ENCODE data around the gene SOX5.

The SOX5 gene

DNA sequence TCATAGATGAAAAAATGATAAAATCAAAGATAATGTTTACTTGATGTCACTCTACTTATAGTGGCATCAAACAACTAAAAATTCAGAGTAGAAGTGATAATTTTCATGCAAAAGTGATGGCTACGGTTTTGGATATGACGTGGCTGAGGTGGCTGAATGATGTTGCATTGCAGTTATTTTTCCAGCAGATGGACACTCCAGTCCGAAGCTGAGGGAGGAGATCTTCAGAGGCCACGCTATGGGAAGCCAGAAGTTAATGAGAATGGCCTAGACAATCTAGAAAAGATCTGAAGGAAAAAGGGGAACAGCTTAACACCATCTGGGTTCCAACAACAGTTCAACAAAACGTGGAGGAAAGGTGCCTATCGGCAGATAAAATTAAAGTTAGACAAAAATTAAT, 279.8 kb downstream of the SOX5 start:
- Mint-ChIP-seq H3K27me3 (no peaks in the 10 kb centered on the region), H3K27ac (no peak overlapping the region), H3K4me3 (no peak overlapping the region), H3K9me3 (no peaks in the 10 kb centered on the region), H3K4me1 (no peaks in the 10 kb centered on the region)
- DNase-seq: no peak
- no peak for ATAC-seq

DNA sequence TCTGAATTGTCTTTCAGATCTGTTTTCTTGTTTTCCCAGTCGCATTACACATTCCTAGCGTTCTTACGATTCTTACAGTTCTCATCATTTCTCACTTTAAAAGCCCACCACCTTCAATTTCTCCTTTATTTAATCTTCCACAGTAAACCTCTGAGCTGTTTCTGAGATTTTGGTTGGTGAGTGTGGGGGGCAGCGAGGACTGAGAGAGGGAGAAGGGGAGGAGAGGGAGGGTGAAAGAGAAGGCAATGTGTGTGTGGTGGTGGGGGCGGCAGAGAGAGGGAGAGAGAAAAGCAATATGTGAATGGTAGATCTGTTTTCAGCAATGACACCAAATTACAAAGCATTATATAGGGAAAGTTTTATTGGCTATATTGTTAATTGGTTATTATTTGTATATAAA, 282.6 kb downstream of the SOX5 start:
- no peak overlapping the region for H3K27ac Mint-ChIP-seq
- H3K4me3 Mint-ChIP-seq: no peak overlapping the region
- DNase-seq (no peak), ATAC-seq (no peak)
- H3K4me1 Mint-ChIP-seq: no peaks in the 10 kb centered on the region
- H3K9me3 Mint-ChIP-seq: no peaks in the 10 kb centered on the region
- H3K27me3 Mint-ChIP-seq: no peaks in the 10 kb centered on the region

DNA sequence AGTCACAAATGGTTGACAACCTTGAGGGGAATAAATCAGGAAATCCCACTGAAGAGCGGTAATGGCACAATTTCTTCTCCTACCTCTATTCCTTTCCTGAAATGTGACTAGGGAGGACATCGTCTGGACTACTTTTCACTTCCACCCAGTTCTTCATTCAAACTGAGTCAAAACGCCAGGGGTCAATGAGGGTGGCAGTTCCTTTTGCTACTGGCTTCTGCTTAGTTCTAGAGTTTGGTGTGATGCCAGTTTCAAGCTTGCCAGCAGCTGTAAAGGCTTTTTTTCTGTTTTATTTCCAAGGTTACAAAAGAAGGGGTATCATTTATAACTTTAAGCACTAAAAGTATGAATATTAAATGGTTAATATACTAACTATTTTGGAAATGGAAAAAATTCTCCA, 286.5 kb downstream of the SOX5 start:
- Mint-ChIP-seq H3K9me3 (no peaks in the 10 kb centered on the region), H3K4me1 (no peaks in the 10 kb centered on the region)
- no peak for DNase-seq

DNA sequence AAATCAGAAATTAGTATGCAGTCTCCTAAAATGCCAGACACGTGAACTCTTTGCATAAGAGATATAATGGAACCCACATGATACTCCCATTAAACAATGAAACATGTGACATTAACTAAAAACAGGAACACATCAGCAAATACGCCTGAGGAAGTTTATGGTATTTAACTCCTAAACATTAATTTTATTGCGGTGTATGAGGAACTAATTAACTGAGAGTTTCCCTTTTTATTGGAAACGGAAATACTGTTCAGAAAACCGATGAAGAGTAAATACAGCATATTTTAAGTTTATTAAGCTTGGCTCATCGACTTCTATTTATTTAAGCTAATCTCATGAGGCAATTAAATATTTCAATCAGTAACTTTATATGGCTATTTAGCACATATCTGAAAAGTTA, 290.3 kb downstream of the SOX5 start:
- no peaks in the 10 kb centered on the region for H3K9me3 Mint-ChIP-seq
- DNase-seq: no peak
- H3K4me3 Mint-ChIP-seq: no peak overlapping the region
- ATAC-seq: no peak
- no peaks in the 10 kb centered on the region for H3K27me3 Mint-ChIP-seq
- H3K27ac Mint-ChIP-seq: no peak overlapping the region
- H3K4me1 Mint-ChIP-seq: no peaks in the 10 kb centered on the region

More for the DNA sequence above, 286.5 kb downstream of the SOX5 start:
- no peak overlapping the region for H3K4me3 Mint-ChIP-seq
- H3K27me3 Mint-ChIP-seq: no peaks in the 10 kb centered on the region
- no peak for ATAC-seq
- H3K27ac Mint-ChIP-seq: no peak overlapping the region

DNA sequence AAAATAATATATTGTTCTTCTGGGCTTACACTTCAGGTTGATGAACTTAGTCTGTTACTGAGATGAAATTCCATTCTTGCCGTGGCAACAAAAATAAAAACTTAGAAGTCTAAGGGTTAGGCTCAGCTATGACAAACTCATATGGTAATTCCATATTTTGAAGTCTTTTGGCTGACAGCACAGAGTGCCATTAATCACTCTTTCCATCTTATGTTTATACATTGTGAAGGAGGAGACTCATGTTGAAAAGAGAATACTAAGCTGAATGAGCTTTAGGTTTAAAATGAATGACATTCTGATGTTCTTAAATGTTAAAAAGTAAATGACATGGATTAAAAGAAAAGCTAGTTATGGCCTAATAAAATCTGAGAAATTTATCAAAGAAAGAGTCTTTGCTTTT, 291.9 kb downstream of the SOX5 start:
- no peaks in the 10 kb centered on the region for H3K9me3 Mint-ChIP-seq
- DNase-seq (no peak), ATAC-seq (no peak)
- H3K4me3 Mint-ChIP-seq: no peak overlapping the region
- no peaks in the 10 kb centered on the region for H3K27me3 Mint-ChIP-seq
- H3K4me1 Mint-ChIP-seq: no peaks in the 10 kb centered on the region
- no peak overlapping the region for H3K27ac Mint-ChIP-seq

DNA sequence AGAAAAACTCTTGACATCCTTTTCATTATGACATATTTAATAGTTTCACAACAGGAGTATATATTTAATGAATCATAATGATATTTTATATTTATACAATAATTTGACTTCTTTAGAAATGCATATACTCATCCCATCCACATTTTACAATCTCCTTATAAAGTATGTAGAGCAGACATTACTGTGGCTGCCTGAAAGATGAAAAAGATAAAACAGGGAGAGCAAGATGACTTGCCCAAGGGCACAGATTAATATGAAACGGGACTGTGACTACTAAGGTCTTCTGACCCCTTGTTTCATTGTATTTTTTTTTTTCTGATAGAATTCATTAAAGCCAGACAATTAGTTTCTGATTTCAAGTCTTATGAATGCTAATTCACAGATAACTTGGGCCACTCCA, 293.6 kb downstream of the SOX5 start:
- Mint-ChIP-seq H3K4me3 (no peak overlapping the region), H3K9me3 (peaks cover 0 to 6% of the 10 kb centered on the region in 2 donors)

DNA sequence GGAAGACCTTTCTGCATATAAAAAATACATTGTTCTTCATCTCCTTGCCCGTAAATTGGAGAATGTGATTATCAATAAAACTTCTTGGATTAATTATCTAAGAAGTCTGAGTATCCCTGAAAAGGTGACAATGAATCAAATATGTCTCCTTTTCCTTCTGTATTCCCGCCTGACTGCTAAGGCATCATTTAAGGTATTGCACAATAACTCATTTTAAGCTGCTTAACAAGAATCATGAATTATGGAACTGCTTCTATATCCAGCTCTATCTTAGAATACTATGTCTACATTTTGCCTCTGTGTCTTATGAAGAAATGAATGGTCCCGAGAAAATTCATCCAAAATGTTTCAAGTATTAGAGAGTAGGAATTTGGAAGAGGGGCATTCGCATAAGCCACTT, 294.4 kb downstream of the SOX5 start:
- Mint-ChIP-seq H3K27me3 (no peaks in the 10 kb centered on the region), H3K4me1 (no peaks in the 10 kb centered on the region), H3K27ac (no peak overlapping the region), H3K4me3 (no peak overlapping the region), H3K9me3 (peaks cover 6 to 7% of the 10 kb centered on the region in 2 donors)
- ATAC-seq: no peak
- DNase-seq: no peak

More for the DNA sequence above, 293.6 kb downstream of the SOX5 start:
- no peaks in the 10 kb centered on the region for H3K4me1 Mint-ChIP-seq
- H3K27me3 Mint-ChIP-seq: no peaks in the 10 kb centered on the region
- no peak overlapping the region for H3K27ac Mint-ChIP-seq
- DNase-seq (no peak), ATAC-seq (no peak)

DNA sequence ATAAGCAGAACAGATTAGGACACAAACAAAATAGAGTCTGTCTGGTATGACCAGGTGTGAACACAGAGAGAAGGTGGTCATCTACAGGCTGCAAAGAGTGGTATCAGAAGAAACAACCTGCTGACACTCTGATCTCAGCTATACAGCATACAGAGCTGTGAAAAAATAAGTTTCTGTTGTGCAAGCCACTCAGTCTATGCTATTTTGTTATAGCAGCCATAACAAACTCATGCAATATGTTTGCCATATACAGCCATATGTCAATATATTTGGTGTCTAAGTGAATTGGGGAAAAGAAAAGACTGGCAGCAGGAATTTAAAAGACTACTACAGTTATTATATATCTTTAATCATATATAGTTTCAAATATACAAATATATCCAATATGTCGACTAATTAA, 300.9 kb downstream of the SOX5 start:
- Mint-ChIP-seq H3K9me3 (peaks cover 9 to 16% of the 10 kb centered on the region in 2 donors), H3K27ac (no peak overlapping the region), H3K27me3 (no peaks in the 10 kb centered on the region), H3K4me1 (no peaks in the 10 kb centered on the region), H3K4me3 (no peak overlapping the region)
- ATAC-seq (no peak), DNase-seq (no peak)

DNA sequence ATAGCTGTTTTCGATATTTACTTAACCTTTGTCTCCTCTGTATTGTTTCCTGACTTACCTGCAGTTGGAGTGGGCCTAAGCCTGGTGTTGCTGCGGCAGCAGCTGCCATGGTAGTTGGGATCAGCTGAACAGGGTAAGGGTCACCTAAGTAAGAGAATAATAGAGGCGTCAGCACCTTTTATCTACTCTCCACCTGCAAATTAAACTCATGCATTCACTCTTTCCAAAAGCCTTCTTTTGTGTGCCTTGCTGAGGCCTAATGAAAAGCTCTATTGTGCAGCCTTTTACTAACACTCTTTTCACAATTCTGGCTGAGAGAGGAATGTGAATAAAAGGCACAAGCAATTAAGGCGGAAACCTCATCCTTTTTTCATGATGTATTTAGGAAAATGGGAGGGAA, 308.7 kb downstream of the SOX5 start:
- H3K27me3 Mint-ChIP-seq: no peaks in the 10 kb centered on the region

DNA sequence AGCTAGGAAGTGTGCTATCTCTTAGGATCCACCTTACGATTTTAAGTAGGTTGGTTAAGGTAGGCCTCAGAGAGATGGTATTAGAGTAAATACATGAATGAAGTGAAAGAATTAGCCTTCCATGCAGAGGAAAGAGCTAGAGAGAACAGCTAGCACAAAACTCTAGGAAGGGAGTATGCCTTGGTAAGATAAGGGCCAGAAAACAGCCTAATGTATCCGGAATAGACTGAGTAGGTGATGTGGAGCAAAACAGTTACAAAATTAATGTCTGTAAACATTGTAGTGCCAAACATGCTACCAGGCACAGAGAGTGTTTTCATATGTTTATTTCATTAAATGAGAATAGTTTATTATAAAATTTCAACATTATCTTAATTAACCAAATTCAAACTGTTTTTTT, 315.1 kb downstream of the SOX5 start:
- Mint-ChIP-seq H3K27ac (no peak overlapping the region), H3K4me3 (no peak overlapping the region), H3K27me3 (no peaks in the 10 kb centered on the region), H3K4me1 (no peaks in the 10 kb centered on the region), H3K9me3 (peaks cover 0 to 3% of the 10 kb centered on the region in 2 donors)
- ATAC-seq: no peak
- DNase-seq: no peak

More for the DNA sequence above, 308.7 kb downstream of the SOX5 start:
- no peaks in the 10 kb centered on the region for H3K4me1 Mint-ChIP-seq
- DNase-seq (no peak), ATAC-seq (no peak)
- H3K9me3 Mint-ChIP-seq: peaks cover 0 to 22% of the 10 kb centered on the region in 2 donors
- no peak overlapping the region for H3K27ac Mint-ChIP-seq
- H3K4me3 Mint-ChIP-seq: no peak overlapping the region

DNA sequence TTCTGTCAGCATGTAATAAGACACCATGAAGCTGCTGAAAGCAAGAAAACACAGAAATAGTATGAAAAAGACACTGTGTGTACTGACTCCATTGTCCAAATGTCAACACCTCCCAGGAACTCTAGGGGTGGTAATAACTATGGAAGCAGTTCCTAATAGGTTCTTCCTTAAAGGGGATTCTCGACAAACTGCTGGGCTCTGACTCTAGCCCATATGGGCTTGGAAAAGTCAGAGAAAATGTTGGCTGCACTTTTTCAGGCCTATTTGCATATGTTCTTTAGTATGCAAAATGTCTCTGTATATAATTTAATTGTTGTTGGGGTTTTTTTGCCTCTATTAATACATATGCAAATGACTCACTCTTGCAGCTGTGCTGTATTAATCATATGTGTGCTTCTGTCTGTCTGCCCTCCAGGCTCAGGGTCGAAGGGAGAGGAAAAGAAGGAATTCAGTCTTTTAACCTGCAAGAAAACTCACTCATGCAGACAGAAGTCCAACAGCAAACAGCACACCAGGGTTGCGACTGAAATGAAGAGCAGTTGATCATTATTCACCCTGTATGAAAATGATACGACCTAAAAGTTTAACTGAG, 317.6 kb downstream of the SOX5 start:
- DNase-seq (no peak), ATAC-seq (no peak)
- no peak overlapping the region for H3K4me3 Mint-ChIP-seq
- H3K27ac Mint-ChIP-seq: no peak overlapping the region
- no peaks in the 10 kb centered on the region for H3K4me1 Mint-ChIP-seq
- H3K9me3 Mint-ChIP-seq: no peaks in the 10 kb centered on the region
- H3K27me3 Mint-ChIP-seq: no peaks in the 10 kb centered on the region

DNA sequence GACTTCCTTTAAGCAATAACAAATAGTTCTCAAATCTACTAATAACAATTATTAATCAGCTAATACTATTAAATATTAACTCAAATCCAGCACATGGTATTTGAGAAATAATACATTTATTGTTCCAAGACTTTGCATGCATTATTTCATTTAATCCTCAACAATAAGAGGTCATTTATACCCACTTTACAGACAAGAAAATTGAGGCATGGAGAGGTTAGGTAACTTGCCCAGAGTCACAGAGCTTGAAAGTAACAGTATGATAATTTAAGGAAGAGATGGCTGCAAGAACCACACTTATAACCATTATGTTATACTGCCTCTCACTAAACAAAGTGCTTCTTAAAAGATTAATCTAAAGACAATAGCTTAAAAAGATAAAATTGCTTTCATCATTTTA, 318.9 kb downstream of the SOX5 start:
- Mint-ChIP-seq H3K27ac (no peak overlapping the region), H3K9me3 (no peaks in the 10 kb centered on the region), H3K4me3 (no peak overlapping the region), H3K4me1 (no peaks in the 10 kb centered on the region), H3K27me3 (no peaks in the 10 kb centered on the region)
- ATAC-seq (no peak), DNase-seq (no peak)

DNA sequence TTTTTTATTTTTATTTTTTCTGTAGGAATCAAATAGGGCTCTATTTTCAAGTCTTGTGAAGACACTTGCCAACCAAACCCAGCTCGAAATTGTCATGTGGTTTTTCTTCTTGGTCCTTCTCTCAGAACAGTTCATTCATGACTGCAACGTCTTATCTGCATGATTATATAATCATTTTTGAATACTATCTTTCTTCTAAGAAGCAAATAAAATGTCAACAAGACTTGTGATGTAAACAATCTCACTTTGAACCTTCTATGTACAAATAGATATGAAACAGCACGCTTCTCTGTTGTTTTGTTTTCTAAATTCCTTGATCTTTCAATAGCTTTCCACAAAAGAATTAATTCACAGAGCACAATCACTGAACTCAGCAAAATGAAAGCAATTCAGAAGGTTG, 320.7 kb downstream of the SOX5 start:
- H3K27ac Mint-ChIP-seq: no peak overlapping the region
- no peaks in the 10 kb centered on the region for H3K4me1 Mint-ChIP-seq
- peaks cover 0 to 3% of the 10 kb centered on the region in 2 donors for H3K9me3 Mint-ChIP-seq
- DNase-seq (no peak), ATAC-seq (no peak)
- no peak overlapping the region for H3K4me3 Mint-ChIP-seq
- H3K27me3 Mint-ChIP-seq: no peaks in the 10 kb centered on the region

DNA sequence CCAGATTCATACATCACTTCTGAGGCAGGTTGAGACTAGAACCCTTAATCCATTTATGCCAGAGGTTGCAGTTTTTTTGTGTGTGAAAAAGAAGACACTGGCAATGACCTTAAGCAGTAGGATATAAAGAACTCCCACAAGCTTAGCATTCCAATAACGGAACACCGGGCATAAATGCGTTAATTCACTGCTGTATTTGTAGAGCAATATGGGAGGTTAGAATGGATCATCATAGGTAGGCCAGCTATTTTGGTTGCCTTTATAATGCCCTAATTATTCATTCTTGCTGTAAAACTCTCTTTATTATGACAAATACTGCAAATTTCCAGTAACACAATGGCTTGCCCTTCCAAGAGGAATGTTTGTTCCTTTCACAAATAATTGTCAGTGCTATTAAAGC, 322.7 kb downstream of the SOX5 start:
- ATAC-seq: no peak
- Mint-ChIP-seq H3K9me3 (peaks cover 0 to 7% of the 10 kb centered on the region in 2 donors), H3K27ac (no peak overlapping the region), H3K4me1 (no peaks in the 10 kb centered on the region), H3K27me3 (no peaks in the 10 kb centered on the region), H3K4me3 (no peak overlapping the region)
- no peak for DNase-seq

DNA sequence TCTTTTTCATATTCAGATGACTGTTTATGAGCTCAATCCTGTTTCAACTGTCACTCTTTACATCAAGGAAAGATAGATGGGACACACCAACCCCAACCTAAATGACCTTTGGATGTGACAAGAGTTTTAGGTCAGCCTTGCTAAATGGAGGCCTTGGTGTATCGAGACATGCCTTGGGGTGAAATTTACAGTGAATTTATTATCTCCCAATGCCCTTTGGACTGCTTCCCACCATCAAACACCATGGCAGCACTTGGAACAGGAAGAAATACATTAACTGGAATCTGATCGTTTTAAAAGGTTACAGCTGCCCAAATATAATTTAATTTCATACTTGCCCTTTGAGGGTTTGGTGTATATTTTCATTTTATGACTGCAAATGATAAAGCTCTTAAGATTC, 327.6 kb downstream of the SOX5 start:
- H3K4me3 Mint-ChIP-seq: no peak overlapping the region
- no peaks in the 10 kb centered on the region for H3K27me3 Mint-ChIP-seq
- no peaks in the 10 kb centered on the region for H3K4me1 Mint-ChIP-seq
- H3K9me3 Mint-ChIP-seq: peaks cover 0 to 7% of the 10 kb centered on the region in 2 donors
- DNase-seq (no peak), ATAC-seq (no peak)
- H3K27ac Mint-ChIP-seq: no peak overlapping the region

DNA sequence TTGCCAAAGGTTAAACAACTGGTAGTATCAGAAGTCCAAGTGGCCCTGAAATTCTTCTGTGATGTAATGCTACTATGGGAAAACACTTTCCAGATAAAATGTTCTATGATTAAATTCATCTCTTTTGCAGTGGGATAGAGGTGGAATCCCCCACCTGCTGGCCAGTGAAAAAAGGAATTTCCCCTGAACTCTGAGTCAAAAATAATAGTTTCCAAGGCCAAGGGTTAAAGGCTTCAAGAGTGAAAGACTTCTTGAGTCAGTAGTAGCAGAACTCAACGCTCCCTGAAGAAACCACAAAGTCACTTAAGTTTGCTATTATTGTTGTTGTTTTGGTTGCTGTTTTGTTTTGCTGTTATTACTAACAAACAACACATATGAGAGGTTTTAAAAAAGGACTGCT, 330.8 kb downstream of the SOX5 start:
- DNase-seq (no peak), ATAC-seq (no peak)
- no peaks in the 10 kb centered on the region for H3K4me1 Mint-ChIP-seq
- no peak overlapping the region for H3K4me3 Mint-ChIP-seq
- no peaks in the 10 kb centered on the region for H3K27me3 Mint-ChIP-seq
- no peak overlapping the region for H3K27ac Mint-ChIP-seq
- peaks cover 6 to 7% of the 10 kb centered on the region in 2 donors for H3K9me3 Mint-ChIP-seq

DNA sequence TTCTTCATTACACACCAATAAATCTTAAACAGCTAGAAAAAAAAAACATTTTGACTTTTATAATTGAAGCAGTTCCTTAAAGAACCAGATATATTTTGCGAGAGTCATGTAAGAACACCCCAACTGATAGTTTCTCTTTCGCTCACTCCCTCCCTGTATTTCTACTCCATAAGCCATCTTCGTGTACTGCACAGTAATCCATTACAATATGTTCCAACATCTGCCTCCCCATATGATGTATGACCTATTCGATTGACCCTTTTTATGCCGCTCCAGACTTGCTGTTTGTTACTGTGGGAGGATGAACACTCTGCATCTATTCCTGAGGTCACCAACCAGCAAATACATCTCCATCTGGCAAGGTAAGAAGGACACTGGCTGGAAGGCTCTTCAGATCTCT, 331.7 kb downstream of the SOX5 start:
- ATAC-seq (no peak), DNase-seq (no peak)
- Mint-ChIP-seq H3K4me3 (no peak overlapping the region), H3K4me1 (no peaks in the 10 kb centered on the region), H3K27me3 (no peaks in the 10 kb centered on the region), H3K27ac (no peak overlapping the region), H3K9me3 (peaks cover 3 to 7% of the 10 kb centered on the region in 2 donors)

Measured in stimulated activated naive CD8-positive, alpha-beta T cell treated with anti-CD3 and anti-CD28 coated beads, Interleukin-15, amount 100 ng/mL, for 72 hours (primary cell).